HFF-Myc (cell line): ENCODE results near the gene HIF1A.
"Not testable (repeated sequence)": the region's sequence is repeated elsewhere in the genome, so short reads cannot be mapped to it uniquely, and the experiment has no call there.

Source experiments
- DNase-seq: peaks from one replicate; pipeline ENCODE4 v3.0.0-alpha.2; 2011; ENCODE audit warnings: low read depth; ENCODE audit errors: extremely low read depth
- H3K4me3 ChIP-seq: replicated peaks from 2 replicates; pipeline ENCODE4 v1.5.1; 2011; ENCODE audit warnings: low read depth, mild to moderate bottlenecking, control low read depth, low read length
- TF ChIP-seq, protein P1 (sequence below): IDR thresholded peaks from 2 replicates; pipeline ENCODE4 v1.5.1; 2012; ENCODE audit warnings: mild to moderate bottlenecking, low read depth, low read length, control low read depth; ENCODE audit errors: missing control alignments

Gene HIF1A

DNA sequence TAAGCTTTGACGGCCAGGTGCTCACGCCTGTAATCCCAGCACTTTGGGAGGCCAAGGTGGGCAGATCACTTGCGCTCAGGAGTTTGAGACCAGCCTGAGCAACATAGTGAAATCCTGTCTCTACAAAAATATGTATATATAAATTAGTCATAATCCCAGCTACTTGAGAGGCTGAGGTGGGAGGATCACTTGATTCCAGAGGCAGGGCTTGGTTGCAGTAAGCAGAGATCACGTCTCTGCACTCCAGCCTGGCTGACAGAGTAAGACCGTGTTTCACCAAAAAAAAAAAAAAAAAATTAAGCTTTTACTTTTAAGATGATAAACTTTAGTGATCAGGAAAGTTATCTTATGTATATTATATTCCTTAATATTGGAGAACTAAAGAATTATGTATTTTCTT is 48.9 kb downstream of the HIF1A start:
- TF ChIP-seq, protein P1, sequence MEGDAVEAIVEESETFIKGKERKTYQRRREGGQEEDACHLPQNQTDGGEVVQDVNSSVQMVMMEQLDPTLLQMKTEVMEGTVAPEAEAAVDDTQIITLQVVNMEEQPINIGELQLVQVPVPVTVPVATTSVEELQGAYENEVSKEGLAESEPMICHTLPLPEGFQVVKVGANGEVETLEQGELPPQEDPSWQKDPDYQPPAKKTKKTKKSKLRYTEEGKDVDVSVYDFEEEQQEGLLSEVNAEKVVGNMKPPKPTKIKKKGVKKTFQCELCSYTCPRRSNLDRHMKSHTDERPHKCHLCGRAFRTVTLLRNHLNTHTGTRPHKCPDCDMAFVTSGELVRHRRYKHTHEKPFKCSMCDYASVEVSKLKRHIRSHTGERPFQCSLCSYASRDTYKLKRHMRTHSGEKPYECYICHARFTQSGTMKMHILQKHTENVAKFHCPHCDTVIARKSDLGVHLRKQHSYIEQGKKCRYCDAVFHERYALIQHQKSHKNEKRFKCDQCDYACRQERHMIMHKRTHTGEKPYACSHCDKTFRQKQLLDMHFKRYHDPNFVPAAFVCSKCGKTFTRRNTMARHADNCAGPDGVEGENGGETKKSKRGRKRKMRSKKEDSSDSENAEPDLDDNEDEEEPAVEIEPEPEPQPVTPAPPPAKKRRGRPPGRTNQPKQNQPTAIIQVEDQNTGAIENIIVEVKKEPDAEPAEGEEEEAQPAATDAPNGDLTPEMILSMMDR = no peak
- no peak for DNase-seq
- H3K4me3 ChIP-seq = no peak overlapping the region

DNA sequence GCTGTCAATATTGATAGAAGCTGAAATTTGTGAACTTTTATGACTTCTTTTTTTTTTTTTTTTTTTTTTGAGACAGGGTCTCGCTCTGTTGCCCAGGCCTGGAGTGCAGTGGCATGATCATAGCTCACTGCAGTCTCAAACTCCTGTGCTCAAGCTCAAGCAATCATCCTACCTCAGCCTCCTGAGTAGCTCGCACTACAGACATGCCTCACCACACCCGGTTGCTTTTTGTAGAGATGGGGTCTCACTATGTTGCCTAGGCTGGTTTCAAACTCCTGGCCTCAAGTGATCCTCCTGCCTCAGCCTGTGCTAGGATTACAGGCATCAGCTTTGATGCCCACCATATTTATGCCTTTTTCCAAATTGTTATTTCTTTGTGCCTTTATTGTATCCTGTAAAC is 51.0 kb downstream of the HIF1A start:
- not testable (repeated sequence) for H3K4me3 ChIP-seq, DNase-seq

DNA sequence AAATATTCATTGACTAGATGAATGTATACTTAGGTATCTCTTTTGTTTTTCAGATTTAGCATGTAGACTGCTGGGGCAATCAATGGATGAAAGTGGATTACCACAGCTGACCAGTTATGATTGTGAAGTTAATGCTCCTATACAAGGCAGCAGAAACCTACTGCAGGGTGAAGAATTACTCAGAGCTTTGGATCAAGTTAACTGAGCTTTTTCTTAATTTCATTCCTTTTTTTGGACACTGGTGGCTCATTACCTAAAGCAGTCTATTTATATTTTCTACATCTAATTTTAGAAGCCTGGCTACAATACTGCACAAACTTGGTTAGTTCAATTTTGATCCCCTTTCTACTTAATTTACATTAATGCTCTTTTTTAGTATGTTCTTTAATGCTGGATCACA is 51.6 kb downstream of the HIF1A start:
- DNase-seq = no peak
- TF ChIP-seq, protein P1 = no peak
- no peak overlapping the region for H3K4me3 ChIP-seq

DNA sequence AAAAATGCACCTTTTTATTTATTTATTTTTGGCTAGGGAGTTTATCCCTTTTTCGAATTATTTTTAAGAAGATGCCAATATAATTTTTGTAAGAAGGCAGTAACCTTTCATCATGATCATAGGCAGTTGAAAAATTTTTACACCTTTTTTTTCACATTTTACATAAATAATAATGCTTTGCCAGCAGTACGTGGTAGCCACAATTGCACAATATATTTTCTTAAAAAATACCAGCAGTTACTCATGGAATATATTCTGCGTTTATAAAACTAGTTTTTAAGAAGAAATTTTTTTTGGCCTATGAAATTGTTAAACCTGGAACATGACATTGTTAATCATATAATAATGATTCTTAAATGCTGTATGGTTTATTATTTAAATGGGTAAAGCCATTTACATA is 52.0 kb downstream of the HIF1A start:
- DNase-seq = no peak
- TF ChIP-seq, protein P1 = no peak
- no peak overlapping the region for H3K4me3 ChIP-seq

DNA sequence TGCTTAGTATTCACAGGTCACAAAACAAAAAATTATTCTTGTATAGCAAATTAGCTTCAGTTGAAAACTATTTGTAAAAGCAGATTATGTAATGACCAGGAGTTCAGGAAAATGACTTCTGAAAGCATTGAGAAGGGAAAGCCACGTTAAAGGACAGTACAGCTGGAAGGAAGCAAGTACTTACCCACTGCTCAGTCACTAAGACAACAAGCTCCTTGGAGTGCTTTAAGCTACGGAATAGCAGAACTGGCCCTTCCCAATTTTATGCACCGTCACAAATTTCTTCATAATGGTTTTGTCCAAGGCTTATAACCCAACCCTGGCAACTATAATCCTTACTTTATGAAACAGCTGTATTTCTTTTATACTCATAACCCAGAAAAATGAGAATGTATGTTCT is 54.0 kb downstream of the HIF1A start:
- TF ChIP-seq, protein P1 = no peak
- DNase-seq = no peak
- no peak overlapping the region for H3K4me3 ChIP-seq

DNA sequence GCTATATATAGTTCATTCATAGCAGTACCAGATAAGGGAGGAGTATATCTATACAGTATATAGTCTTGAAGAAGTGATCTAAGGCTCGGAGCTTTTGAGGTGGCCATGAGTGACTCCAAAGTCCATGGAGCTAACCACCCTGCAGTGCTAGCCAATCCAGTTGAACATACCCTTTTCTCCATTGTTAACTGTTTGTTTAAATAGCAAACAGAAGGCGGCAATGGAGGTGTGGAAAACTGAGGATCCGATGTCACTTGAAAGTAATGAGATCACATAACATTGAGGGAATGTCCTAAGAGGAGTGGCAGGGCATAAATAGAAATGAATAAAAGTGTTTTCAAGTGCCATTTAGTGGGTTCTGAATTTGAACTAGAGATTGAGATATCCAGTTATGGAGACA is 54.6 kb downstream of the HIF1A start:
- TF ChIP-seq, protein P1 = no peak
- DNase-seq = no peak
- no peak overlapping the region for H3K4me3 ChIP-seq

DNA sequence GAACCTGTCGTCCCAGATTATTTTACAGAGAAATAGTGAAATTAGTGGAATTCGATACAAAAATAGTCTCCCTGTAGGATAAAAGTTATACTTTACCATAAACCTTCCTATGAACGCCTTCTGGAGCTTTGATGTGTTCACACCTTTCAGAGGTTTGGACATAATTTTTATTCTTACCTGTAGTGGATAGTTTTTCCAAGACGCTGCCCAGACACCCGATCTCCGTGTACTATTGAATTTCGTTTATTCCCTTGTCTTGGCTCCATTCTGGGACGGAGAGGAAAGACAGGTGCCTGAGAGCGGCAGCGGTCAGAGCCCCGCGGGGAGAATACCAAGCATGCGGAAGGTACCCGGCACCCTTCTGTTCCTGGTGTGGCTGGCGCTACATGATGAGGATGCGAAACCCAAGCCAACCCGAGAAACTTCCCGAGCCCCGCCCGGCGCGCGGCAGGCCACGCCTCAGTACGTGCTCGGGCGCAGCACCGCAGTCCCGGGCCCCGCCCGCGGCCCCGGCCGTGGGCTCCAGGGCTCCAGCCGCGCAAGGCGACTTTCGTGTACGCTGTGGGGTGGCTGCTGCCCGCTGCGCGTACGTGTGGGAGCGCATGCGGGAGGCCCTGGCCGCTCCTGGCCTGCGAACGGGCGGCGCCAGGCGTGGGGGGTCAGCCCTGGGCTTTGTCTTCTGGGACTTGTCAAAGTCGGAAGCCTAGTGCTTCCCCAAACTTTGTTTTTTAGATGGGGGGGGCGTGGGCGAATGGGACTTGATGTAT is 55.6 kb downstream of the HIF1A start:
- TF ChIP-seq, protein P1 = no peak
- peak overlapping the region; percentile 40 for H3K4me3 ChIP-seq
- DNase-seq = peak; percentile 30
